ENCODE results near the gene UVRAG.

UVRAG gene

DNA sequence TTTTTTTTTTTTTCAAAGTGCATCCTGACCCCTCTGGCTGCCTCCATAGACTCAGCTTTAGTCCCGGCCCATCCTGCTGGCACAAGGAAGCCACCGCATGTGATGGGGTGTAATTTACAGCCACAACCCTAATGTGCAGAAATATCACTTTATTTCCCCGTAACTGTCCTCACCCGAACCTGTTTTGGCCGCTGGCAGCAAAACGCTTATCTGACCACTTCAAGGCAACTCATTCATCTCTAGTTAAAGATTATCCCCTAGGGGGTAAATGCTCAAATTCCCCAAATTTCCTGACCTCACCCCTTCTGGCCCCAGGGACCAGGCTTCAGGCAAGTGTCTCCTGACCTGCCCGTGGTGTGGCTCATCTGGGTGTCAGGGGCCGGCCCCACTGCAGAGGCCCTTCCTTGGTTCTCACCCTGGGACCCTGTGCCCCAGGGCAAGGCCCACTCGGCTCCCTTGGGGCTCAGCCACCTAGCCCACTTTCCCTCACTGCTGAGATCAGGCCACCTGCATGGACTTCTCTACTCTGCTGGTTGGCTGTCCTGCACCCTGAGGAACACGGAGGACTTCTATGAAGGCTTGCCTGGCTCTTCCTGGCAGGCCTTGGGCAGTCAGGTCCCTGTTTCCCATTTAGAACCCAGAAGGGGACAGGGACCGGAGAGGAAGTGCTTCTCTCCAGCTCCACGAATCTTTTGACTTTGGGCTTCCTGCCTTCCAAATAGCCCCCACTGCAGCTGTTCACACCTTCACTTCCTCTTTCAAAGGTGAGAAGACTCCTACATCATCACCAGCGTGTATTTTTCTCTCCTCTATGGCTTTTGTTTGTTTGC is 337.9 kb downstream of the UVRAG start:
- DNase-seq: no peak

DNA sequence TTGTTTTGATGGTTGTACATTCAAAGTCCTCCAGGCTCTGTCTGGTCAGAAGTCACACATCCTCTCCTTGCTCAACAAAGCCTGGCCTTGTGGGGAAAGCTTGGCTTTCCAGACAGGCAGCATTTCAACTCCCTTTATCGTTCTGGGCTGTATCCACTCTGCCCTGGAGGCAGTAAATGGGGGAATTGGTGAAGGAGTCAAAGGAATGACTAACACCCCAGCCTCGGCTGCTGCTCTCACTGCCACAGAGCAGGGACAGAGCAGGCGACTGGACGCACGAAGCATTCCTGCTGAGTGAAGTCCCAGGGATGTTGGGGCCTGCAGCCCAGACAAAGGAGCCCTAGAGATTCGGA is 338.5 kb downstream of the UVRAG start:
- peak; percentile 42 for DNase-seq

DNA sequence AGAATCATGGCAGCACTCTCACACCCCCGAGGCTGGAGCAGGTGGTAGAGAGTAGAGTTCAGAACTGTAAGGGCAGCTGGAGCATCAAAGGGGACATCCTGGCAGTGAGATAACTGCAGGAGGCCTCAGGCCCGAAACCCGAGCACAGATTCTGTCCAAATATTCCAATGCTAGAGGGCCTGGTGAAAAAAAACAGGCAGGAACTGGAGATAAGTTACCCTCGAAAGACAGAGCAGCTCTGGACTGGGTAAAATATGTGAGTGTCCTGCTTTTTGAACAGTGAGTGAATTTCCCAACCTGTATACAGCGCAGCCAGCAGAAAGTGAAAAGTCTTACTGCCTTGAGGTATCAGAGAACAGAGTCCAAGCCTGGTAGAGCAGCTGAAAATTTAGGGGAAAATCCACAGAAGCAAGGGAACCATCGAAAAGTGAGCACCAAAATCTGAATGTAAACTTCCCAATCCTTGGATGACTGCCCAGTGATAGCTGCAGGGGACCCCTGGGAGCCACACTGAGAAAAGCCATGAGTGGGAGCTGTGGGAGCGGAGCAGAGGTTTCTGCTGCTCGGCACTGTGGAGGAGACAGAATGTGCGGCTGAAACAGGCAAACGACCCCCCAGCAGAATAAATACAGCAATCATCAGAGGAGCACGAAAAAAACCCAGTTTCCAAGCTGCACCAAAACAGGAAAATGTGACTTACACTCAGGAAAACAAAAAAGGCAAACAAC is 340.7 kb downstream of the UVRAG start:
- no peak for DNase-seq

DNA sequence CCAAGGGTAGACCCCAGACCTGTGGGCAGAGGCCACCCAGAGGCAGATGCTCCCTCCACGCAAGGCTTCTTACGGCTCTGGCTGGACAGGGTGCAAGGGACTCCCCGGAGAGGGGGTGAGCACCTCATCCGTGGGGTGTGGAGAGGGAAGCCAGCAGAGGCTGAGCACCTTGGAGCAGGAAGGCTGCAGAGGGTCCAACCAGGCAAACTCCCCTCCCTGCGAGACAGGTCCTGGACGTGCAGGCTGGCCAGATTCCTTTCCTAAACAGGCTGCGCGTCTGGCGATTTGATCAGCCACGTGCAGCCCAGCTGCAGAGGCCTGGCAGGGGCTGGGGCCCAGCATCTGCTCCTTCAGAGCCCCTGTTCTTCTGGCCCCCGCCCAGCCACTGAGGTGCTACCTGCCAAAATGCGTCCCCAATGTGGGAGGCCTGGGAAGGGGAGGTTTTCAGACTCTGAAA is 342.0 kb downstream of the UVRAG start:
- no peak for DNase-seq

DNA sequence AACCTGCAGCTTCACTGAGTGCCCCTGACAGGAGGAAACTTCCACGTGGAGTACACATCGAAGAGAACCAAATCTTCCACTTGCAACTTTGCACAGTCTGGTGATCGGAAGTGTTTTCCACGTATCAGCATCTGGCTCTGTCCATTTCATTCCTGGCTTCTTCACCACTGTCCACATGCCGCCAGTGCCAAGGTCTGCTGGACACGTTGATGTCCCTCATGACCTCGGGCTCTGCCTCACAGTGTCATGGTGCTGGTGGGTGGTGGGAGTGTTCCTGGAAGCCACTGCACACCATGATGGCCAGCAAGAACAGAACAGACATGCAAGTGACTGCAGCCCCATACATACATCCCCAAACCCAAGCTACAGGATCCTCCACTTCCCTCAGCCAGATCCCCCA is 342.9 kb downstream of the UVRAG start:
- no peak for DNase-seq

DNA sequence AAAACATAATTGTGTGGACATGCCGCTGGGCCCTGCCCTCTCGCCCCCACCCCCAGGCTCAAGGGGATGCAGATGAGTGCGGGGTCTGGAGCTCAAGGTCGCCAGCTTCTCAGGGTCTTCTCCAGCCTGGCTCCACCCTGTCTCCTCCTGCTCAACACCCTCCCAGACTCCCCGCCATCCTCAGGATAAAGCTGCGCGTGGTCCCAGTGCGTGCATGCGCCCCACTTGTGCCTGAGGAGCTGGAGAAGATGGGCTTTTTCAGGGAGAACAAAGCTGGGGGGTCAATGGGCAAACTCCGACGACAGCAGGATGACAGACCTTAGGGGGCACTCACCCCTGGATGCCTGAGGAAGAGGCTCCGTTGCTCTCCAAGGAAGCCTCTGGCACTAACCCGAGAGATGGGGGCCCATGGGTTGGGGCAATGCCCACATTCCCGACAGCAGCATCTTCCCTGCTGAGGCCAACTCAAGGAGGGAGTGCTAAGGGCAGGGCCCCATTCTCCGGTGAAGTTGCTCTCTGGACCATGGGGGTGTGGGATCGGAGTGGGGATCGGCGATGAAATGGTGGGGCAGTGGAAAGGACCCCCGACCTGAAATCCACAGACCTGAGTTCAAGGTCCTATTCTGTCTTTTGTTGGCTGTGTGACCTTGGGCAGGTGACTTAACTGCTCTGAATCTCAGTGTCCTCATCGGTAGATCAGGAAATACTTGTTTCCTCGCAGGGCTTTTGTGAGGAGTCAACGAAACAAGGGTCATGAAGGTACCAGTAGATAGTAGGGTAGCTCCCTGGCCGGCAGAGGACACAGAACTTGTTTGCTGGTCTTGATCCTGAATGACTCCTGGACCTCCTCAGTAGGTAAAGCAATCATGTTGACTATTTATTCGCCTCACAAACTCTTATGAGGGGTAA is 343.6 kb downstream of the UVRAG start:
- DNase-seq: no peak

DNA sequence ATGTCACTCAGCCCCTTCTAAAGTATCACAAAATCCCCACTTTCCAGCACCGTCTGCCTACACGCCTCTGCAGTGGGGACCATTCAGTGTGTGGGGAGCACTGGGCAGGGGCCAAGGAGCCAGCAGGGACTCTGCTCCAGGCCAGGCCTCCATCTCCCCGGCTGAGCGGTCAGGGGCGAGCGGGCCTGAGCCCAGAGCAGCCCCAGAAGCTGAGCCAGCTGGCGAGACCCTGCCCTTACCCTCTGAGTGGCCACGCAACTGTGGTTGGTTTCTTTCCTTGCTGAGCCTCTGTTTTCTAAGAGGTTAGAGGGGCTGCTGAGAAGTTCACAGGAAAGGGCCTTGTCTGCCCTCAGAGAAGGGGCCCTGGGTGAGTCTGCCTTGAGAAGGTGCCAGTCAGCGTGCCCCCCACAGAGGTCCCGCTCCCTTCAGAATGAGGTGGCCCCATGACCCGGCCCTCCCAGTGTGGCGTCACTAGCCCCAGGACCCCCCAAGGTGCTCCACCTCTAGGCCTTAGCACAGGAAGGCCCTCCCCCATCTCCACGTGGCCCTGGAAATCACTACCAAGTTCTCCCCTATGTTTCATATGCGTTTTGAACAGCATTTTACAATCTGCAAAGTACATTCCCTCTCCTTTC is 344.4 kb downstream of the UVRAG start:
- DNase-seq: no peak

DNA sequence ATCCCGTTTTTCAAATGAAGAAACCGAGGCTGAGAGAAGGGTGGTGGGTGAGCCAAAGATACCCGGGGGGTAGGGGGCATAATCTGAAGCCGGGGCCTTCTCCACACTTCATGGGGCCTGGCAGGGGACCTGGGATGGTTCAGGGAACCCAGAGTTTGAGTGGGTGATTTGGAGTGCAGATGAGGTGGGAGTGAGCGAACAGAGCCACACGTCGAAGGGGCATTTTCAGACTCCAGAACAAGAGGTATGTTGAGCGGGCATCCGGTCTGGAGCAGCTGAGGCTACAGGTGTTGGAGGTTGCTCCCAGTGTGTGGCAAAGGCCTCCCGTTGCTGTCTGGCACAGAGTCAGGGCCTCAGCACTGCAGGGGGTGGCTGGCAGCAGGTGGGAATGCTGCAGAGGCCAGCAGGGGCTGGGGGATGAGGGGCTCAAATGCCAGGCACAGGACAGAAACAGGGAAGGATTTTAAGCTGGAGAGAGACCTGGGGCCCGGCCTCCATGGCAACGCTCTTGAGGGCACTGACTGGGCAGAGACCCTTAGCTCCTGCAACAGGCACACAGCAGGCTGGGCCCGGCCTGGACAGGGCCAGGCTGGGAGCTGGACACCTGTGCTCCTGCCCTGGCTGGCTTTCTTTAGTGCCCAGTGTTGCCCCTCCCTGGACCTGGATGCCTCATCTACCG is 345.1 kb downstream of the UVRAG start:
- DNase-seq: no peak

DNA sequence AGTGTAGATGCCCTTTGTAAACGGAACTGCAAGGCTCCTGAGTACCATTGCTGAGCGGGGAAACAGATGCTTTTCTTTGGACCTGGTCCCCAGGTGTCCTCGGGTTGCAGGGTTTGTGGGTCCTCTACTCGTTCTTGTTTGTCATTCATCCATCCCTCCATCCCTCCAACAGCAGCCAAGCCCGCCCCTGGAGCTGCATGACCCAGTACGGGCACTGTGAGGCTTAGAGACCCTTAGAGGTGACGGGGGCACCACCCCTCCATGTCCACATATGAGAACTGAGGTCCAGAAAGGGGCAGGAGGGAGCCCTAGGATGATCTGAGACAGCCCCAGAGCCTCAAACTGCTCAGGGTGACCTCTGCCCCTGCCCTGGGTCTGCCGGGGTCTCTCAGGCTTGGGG is 345.8 kb downstream of the UVRAG start:
- DNase-seq: no peak

DNA sequence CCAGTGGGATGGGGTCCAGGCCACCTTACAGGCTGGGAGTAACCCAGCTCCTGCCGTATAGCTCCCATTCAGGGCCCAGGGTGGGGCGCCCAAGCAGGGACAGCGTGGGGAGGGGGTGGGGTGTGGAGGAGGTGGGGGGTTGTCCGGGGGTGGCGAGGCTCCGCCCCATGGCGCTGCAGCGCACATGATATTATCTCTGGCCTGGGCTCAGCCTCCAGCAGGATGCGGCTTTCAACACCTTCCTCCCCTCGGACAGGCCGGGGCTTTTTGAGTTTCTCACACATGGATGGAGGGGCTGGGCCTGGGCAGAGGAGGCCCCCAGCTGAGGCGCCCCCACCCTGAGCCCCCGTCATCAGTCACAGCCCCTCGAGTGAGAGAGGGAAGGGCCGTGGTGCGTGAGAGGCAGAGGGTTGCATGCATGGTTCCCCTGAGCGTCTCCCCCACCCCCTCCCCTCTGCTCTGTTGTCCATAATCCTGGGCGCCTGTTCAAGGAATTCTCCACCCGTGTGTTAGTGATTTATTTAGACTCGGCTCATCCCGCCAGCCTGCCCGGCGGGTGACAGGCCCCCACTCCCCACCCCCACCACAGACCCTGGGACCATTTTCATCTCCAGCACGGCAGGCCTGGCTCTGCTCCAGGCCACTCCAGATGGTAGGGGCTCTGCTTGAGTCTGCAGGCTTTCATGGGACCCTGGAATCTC is 346.4 kb downstream of the UVRAG start:
- DNase-seq: peak; percentile 83

DNA sequence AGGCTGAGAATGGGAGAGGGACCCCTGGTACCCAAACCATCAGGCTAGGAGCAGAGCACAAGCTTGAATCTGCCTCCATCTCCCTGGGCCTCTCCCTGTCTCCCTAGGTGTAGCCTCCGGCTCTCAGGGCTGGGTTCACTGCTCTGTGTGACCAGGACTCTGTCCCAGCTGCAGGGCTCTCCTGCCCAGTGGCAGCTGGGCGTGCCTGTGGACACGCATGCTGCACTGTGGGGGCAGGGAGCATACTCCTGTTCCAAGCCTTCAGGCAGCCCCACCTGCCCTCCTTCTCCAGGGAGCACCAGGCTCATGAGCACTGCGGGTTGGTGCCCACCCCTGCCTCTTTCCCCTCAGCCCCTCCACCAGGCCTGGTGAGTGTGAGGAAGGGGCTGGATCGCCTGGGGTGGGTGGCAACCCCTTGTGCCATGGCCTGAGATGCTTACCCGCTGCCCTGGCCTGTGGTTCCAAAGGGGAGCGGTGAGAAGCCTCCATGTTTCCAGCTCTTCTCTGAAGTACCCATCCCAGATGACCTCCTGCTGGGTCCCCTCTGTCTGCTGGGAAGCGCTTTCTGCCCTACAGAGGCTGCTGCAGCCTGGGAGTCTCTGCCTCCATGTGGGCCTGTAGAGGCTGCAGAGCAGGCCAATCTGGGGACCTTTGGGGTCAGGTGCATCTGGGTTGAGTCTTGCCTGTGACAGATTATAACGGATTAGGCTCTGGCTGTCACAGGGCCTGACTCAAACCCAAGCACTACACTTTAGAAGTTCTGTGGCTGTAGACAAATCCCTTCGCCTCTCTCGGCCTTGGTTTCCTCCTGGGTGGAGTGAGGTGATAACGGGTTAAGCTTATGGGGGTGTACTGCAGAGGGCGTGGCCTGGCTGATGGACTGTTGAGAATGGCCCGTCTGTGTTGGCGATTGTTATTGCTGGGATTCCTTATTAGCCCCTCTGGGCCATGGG is 347.6 kb downstream of the UVRAG start:
- no peak for DNase-seq

DNA sequence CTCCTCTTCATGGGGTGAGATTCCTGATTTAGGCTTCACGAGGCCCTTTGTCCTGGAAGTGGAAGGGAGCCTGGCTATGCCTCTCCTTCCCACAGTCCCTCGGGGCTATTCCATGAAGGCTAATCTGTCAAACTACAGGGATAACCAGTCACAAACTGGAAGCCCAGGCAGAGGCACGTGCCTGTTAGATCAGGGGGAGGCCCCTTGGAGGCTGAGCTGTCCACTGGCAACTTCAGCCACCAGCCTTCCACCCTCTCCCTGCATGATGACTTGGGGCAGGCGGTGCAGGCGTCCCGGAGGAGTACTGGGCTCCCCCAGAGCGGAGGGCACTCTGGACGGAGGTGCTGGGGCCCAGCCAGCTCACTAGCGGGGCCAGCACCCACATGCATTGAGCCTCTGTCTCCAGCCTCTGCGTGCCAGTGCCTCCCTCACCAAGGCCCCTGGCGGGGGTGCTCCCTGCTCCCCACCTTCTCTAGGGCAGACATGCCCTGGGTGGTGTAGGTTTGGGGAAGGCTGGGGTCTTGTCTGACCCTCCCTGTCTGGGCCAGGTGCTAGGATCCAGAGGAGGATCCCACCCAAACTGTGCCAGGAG is 348.4 kb downstream of the UVRAG start:
- DNase-seq: no peak

DNA sequence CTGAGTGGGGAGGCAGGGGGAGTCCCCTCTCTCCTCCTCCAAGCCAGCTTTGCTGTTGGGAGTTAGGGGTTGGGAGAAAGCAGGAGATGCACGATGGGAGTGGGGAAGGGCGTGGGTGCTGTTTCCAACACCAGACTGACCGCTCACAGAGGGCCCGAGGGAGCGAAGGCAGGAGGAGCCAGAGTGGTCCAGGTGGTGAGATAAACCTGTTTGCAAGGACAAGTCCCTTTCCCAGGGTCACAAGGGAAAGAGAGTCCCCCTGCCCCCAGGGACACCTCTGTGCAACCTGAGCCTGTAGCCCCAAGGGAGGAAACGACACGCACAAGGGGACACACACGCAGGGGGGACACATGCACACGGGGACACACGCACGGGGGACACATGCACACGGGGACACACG is 349.1 kb downstream of the UVRAG start:
- no peak for DNase-seq

DNA sequence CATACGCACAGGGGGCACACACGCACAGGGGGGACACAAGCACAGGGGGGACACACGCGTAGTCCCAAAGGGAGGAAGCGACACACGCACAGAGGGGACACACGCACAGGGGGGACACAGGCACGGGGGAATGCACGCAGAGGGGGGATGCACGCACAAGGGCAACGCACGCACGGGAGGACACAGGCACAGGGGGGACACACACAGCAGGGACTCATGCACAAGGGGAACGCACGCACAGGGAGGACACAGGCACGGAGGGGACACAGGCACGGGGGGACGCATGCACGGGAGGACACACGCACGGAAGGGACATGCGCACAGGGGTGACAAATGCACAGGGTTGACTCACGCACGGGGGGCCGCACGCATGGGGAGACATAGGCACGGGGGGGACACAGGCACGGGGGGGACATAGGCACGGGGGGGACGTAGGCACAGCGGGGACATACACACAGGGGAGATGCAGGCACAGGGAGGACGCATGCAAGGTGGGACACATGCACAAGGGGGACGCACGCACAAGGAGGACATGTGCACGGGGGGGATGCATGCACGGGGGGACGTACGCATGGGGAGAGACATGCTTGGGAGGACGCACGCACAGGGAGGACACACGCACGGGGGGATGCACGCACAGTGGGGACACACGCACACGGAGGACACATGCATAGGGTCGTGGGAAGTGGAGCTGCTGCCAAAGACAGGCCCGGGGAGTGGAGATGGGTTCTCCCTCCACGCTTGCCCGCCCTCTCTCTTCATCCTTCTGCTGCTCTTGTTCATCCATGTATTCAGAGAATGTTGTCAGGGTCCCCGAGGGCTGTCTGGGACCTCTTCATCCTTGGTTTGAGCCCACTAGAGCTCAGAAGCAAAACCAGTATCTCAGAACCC is 350.1 kb downstream of the UVRAG start:
- DNase-seq: no peak

DNA sequence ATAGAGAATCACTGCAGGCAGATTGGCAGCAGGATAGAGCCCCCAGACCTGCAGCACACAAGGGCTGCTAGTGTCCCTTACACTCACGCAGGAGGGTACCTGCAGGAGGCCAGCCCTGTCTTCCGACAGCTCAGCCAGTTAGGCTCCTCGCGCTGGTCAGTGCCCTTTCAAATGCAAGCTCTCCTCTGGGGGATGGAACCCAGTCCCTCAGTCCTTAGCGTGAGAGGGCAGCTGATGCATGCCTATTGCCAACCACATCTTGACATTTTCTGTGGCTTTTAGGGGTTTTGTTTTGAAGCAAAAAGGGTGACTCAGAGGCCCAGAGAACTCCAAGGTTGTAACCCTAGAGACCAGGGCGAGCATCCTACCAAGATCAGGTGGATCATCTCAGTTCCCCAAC is 351.3 kb downstream of the UVRAG start:
- DNase-seq: no peak

DNA sequence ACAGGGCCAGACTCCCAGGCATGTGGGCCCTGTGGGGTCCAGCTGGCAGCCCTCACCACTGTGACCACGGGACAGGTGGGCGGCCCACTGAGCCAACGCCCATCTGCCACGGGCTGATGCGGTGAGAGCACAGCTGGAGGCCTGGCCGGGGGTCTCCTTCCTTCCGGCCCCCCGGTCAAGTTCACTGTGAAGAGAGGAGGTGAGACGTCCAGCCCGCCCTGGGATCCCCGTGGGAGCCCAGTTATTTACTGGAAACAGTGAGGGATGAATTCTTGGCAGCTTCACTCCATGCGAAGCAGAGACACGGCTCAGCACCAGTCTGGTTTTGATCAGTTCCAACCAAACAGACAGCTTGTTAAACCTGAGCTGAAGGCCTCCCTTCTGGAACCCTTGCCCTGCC is 352.6 kb downstream of the UVRAG start:
- peak; percentile 46 for DNase-seq

DNA sequence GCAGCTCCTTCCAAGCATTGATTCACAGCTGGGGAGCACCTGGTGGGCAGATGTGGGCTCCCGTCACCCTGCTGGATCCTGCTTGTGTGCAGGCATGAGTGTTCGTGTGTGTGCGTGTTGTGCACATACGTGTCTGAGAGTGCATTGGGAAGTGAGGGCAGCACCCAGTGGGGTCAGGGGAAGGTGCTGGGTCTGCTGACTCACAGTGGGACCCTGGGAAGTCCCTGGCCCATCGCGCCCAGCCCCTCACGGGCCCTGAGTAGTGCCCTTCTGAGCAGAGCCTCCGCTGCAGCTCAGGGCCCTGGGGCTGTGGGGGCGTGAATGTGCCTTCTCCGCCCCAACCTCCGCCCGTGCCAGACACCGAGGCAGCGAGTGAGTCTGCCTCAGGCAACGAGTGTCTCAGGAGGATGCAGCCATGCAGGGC is 354.5 kb downstream of the UVRAG start:
- no peak for DNase-seq

DNA sequence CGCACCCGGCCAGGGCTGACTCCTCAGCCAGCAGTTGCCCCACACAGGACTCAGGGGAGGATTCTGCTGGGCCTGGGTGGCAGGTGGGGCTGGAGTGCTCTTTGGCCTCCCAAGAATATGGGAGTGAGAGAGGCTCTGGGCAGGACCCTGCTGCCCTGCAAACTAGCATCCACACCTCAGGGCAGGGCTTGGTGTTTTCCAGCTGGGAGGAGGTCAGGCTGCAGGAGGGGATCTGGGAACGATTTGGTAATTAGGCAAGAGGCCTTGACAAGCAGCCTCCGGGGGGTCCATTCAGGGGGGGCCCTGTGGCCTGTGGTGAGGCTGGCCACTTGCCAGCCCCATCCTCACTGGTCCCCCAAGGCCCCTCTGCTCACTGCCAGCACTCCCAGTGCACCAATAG is 355.5 kb downstream of the UVRAG start:
- no peak for DNase-seq

DNA sequence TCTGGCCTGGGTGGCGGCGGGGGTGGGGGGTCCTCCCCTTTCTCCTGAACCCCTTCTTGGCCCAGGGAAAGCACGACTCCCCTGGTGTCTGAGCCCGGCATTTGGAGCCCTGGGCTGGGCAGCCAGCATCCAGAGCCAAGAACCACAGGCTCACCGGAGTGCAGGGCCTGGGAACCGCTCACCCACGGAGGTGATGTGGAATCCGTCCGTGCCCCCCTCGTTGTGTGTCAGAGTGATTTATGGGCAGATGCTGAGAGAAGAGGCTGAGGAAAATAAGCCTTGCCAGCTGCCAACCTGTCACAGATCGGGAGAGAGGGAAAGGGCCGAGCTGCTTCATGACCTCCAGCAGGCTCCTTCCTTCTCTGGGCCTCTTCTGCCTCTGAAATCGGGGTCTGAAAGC is 357.6 kb downstream of the UVRAG start:
- DNase-seq: no peak

All from fibroblast of skin of scalp (primary cell).